HCT116 (cell line): ENCODE data around the gene CCDC61. TPM values are rescaled to one million over a fixed set of nuclear protein-coding genes. Genes with fewer than 3 reads are reported as not detected.

Source experiments
- ATAC-seq: fragments of 200-7000 bp; cut with Tn5 transposase; 2 replicates; pipeline ENCODE4 v1.9.1; 2020; ENCODE audit warnings: mild to moderate bottlenecking, moderate library complexity
- BruUV-seq: library from RNA; stranded (reverse); fragments of 400-500 nt; replicated peaks from 2 replicates; lab custom pipeline; 2021; lab: Mats Ljungman, UMichigan
- CTCF ChIA-PET: fragments of 300-600 bp; sonication (Branson Sonifier 250); formaldehyde crosslinking; loops from one replicate; lab custom pipeline; 2021; ENCODE audit warnings: antibody characterized with exemption; lab: Charles Lee
- POLR2A ChIA-PET: fragments of 300-600, 350-600 bp; sonication (Branson Sonifier 250); formaldehyde crosslinking; loops from one replicate; lab custom pipeline; 2021; ENCODE audit warnings: antibody characterized with exemption; lab: Charles Lee
- RAD21 ChIA-PET, 2 experiments: fragments of 300-600 bp; sonication (Branson Sonifier 250); formaldehyde crosslinking; loops; one replicate each; lab custom pipeline; 2023; ENCODE audit warnings: low total read pairs in 2 of 2; ENCODE audit not compliant: uncharacterized antibody in 2 of 2, unreplicated experiment in 2 of 2, low non-redundant PET in 1 of 2; lab: Charles Lee
- DNase-seq: peaks from one replicate; pipeline ENCODE4 v3.0.0-alpha.2; 2010; ENCODE audit warnings: low read depth, low spot score
- H2AFZ ChIP-seq: fragments of 200-600 bp; shearing (Covaris generic), sonication (generic); 2 replicates; pipeline ENCODE4 v1.6.1; 2017; ENCODE audit warnings: low read depth, mixed run types, mixed read lengths, antibody characterized with exemption, low read length; ENCODE audit not compliant: poor library complexity, severe bottlenecking
- H3K27ac ChIP-seq: 2 replicates; pipeline ENCODE4 v1.5.1; 2012; ENCODE audit warnings: low read depth, low read length
- H3K27me3 ChIP-seq: fragments of 200-600 bp; sonication (generic); 2 replicates; pipeline ENCODE4 v1.6.1; 2016; ENCODE audit warnings: mixed run types, low read length, mixed read lengths; ENCODE audit not compliant: insufficient read depth
- H3K36me3 ChIP-seq, 2 experiments: fragments of 200-500 bp in 1 of 2; fragments of 200-600 bp in 1 of 2; sonication (Bioruptor generic) in 1 of 2; sonication (generic) in 1 of 2; 2 replicates each; pipeline versions ENCODE4 v1.5.1 to v1.6.1; 2014 to 2016; ENCODE audit warnings: low read length in 2 of 2, inconsistent platforms in 1 of 2, mixed read lengths in 1 of 2, mixed run types in 1 of 2; ENCODE audit not compliant: insufficient read depth in 2 of 2, control insufficient read depth in 1 of 2
- H3K4me1 ChIP-seq, 2 experiments: fragments of 200-600 bp in 1 of 2; sonication (generic) in 1 of 2; 2 replicates each; pipeline versions ENCODE4 v1.5.1 to v1.6.1; 2012 to 2017; ENCODE audit warnings: low read length in 2 of 2, inconsistent platforms in 1 of 2, mild to moderate bottlenecking in 1 of 2, mixed read lengths in 1 of 2, mixed run types in 1 of 2, moderate library complexity in 1 of 2; ENCODE audit not compliant: insufficient read depth in 2 of 2, control insufficient read depth in 1 of 2
- H3K4me2 ChIP-seq: fragments of 200-600 bp; sonication (generic); 2 replicates; pipeline ENCODE4 v1.6.1; 2017; ENCODE audit warnings: mixed run types, low read length, mixed read lengths
- H3K4me3 ChIP-seq, 2 experiments: fragments of 200-600 bp in 1 of 2; sonication (generic) in 1 of 2; replicated peaks in 1 of 2; 2 replicates each; pipeline ENCODE4 v1.5.1; 2011 to 2016; ENCODE audit warnings: low read length in 2 of 2, control low read depth in 1 of 2, low read depth in 1 of 2, mild to moderate bottlenecking in 1 of 2, mixed read lengths in 1 of 2, mixed run types in 1 of 2
- H3K79me2 ChIP-seq: fragments of 200-600 bp; sonication (generic); 2 replicates; pipeline ENCODE4 v1.6.1; 2017; ENCODE audit warnings: mild to moderate bottlenecking, mixed run types, low read length, moderate library complexity, mixed read lengths; ENCODE audit not compliant: insufficient read depth
- H3K9ac ChIP-seq: fragments of 200-600 bp; sonication (generic); 2 replicates; pipeline ENCODE4 v1.6.1; 2016; ENCODE audit warnings: low read length, mixed read lengths
- H3K9me2 ChIP-seq: fragments of 200-600 bp; sonication (generic), shearing (Covaris generic); 2 replicates; pipeline ENCODE4 v1.6.1; 2017; ENCODE audit warnings: mixed run types, mild to moderate bottlenecking, moderate library complexity; ENCODE audit not compliant: insufficient read depth
- H3K9me3 ChIP-seq, 2 experiments: fragments of 200-500 bp in 1 of 2; fragments of 200-600 bp in 1 of 2; sonication (Bioruptor generic) in 1 of 2; sonication (generic) in 1 of 2; 2 replicates each; pipeline ENCODE4 v1.6.1; 2014 to 2017; ENCODE audit warnings: low read length in 2 of 2, mixed read lengths in 2 of 2, inconsistent platforms in 1 of 2, low read depth in 1 of 2, mild to moderate bottlenecking in 1 of 2, mixed run types in 1 of 2, moderate library complexity in 1 of 2; ENCODE audit not compliant: control insufficient read depth in 1 of 2, insufficient read depth in 1 of 2
- H4K20me1 ChIP-seq: fragments of 200-600 bp; sonication (generic), shearing (Covaris generic); 2 replicates; pipeline ENCODE4 v1.6.1; 2017; ENCODE audit warnings: mixed run types, mild to moderate bottlenecking, moderate library complexity; ENCODE audit not compliant: insufficient read depth
- EGR1 ChIP-seq: IDR thresholded peaks from 2 replicates; pipeline ENCODE4 v1.6.1; 2012; ENCODE audit warnings: low read depth
- ELF1 ChIP-seq: IDR thresholded peaks from 2 replicates; pipeline ENCODE4 v1.6.1; 2012; ENCODE audit warnings: low read depth, borderline replicate concordance
- EZH2 ChIP-seq: fragments of 200-600 bp; sonication (generic); IDR thresholded peaks from 2 replicates; pipeline ENCODE4 v1.6.1; 2017; ENCODE audit warnings: antibody characterized with exemption, mixed run types
- JUND ChIP-seq: IDR thresholded peaks from 2 replicates; pipeline ENCODE4 v1.6.1; 2012
- POLR2AphosphoS5 ChIP-seq: IDR thresholded peaks from 2 replicates; pipeline ENCODE4 v1.6.1; 2011; ENCODE audit warnings: mild to moderate bottlenecking, low read depth, low read length, moderate library complexity
- RAD21 ChIP-seq: IDR thresholded peaks from 2 replicates; pipeline ENCODE4 v1.6.1; 2012; ENCODE audit warnings: low read depth, mild to moderate bottlenecking
- SRF ChIP-seq: IDR thresholded peaks from 2 replicates; pipeline ENCODE4 v1.6.1; 2012; ENCODE audit warnings: low read depth
- TCF7L2 ChIP-seq: IDR thresholded peaks from 2 replicates; pipeline ENCODE4 v1.7.0; 2011; ENCODE audit warnings: borderline replicate concordance, inconsistent platforms; ENCODE audit not compliant: insufficient read depth, insufficient read length; ENCODE audit errors: extremely low read depth
- YY1 ChIP-seq: IDR thresholded peaks from 2 replicates; pipeline ENCODE4 v1.6.1; 2011; ENCODE audit warnings: low read length, low read depth, moderate library complexity, mild to moderate bottlenecking; ENCODE audit not compliant: insufficient replicate concordance; ENCODE audit errors: extremely low read depth
- ZFX ChIP-seq: fragments of 450-650 bp; IDR thresholded peaks from 2 replicates; pipeline ENCODE4 v1.6.1; 2017
- ZNF274 ChIP-seq: fragments of 200-500 bp; sonication (Bioruptor generic); IDR thresholded peaks from 2 replicates; pipeline ENCODE4 v1.6.1; 2014; ENCODE audit warnings: mild to moderate bottlenecking, low read depth, low read length, inconsistent platforms
- intact Hi-C: fragments of 100-400 bp; cut with micrococcal nuclease; formaldehyde crosslinking; loops from 2 replicates; pipeline ENCODE4 v1.10.0; 2022
- total RNA-seq: library from RNA; stranded (reverse); gene quantifications from one replicate; pipeline ENCODE4 v1.2.1, GENCODE V29; 2021; ENCODE audit not compliant: unreplicated experiment
- TF ChIP-seq, protein P1 (sequence below): IDR thresholded peaks from 2 replicates; pipeline ENCODE4 v1.6.1; 2011; ENCODE audit warnings: mild to moderate bottlenecking, low read length, moderate library complexity; ENCODE audit not compliant: insufficient replicate concordance; ENCODE audit errors: extremely low read depth
- TF ChIP-seq, protein P2 (sequence below): IDR thresholded peaks from 2 replicates; pipeline ENCODE4 v1.6.1; 2012; ENCODE audit warnings: low read depth
- TF ChIP-seq, protein P3 (sequence below): IDR thresholded peaks from 2 replicates; pipeline ENCODE4 v1.6.1; 2012
- TF ChIP-seq, protein P4 (sequence below): IDR thresholded peaks from 2 replicates; pipeline ENCODE4 v1.6.1; 2012
- TF ChIP-seq, protein P5 (sequence below), 3 experiments: fragments of 200-600 bp in 1 of 3; sonication (generic) in 1 of 3; IDR thresholded peaks in 2 of 3; conservative IDR thresholded peaks in 1 of 3; 2 replicates each; pipeline ENCODE4 v1.5.1; 2012 to 2017; ENCODE audit warnings: low read depth in 2 of 3, low read length in 2 of 3, antibody characterized with exemption in 1 of 3, borderline replicate concordance in 1 of 3, control low read depth in 1 of 3, mild to moderate bottlenecking in 1 of 3, mixed read lengths in 1 of 3, mixed run types in 1 of 3, moderate library complexity in 1 of 3; ENCODE audit not compliant: insufficient read depth in 1 of 3

CCDC61 gene
- total RNA-seq, 1 experiment from 2014 or later = 12.2 TPM

DNA sequence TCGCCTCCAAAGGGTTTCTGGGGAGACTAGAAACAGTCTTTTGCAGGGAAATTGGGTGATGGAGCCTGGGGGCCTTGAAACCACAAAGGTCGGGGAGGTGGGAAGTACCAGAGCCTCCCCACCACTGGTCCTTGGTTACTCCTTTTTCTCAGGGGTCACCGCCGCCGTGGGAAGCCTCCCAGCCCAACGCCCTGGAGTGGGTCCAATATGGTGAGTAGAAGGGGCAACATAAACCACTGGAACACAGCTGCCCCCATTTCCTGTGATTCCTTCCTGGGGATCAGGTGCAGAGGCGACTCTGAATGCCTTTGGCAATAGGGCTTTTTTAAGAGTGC, 21.8 kb downstream of the CCDC61 start:
- no peak overlapping the region for H3K4me2 ChIP-seq

More for the DNA sequence above, 21.8 kb downstream of the CCDC61 start:
- TF ChIP-seq, protein P1, sequence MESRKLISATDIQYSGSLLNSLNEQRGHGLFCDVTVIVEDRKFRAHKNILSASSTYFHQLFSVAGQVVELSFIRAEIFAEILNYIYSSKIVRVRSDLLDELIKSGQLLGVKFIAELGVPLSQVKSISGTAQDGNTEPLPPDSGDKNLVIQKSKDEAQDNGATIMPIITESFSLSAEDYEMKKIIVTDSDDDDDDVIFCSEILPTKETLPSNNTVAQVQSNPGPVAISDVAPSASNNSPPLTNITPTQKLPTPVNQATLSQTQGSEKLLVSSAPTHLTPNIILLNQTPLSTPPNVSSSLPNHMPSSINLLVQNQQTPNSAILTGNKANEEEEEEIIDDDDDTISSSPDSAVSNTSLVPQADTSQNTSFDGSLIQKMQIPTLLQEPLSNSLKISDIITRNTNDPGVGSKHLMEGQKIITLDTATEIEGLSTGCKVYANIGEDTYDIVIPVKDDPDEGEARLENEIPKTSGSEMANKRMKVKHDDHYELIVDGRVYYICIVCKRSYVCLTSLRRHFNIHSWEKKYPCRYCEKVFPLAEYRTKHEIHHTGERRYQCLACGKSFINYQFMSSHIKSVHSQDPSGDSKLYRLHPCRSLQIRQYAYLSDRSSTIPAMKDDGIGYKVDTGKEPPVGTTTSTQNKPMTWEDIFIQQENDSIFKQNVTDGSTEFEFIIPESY = no peak
- TF ChIP-seq, protein P2, sequence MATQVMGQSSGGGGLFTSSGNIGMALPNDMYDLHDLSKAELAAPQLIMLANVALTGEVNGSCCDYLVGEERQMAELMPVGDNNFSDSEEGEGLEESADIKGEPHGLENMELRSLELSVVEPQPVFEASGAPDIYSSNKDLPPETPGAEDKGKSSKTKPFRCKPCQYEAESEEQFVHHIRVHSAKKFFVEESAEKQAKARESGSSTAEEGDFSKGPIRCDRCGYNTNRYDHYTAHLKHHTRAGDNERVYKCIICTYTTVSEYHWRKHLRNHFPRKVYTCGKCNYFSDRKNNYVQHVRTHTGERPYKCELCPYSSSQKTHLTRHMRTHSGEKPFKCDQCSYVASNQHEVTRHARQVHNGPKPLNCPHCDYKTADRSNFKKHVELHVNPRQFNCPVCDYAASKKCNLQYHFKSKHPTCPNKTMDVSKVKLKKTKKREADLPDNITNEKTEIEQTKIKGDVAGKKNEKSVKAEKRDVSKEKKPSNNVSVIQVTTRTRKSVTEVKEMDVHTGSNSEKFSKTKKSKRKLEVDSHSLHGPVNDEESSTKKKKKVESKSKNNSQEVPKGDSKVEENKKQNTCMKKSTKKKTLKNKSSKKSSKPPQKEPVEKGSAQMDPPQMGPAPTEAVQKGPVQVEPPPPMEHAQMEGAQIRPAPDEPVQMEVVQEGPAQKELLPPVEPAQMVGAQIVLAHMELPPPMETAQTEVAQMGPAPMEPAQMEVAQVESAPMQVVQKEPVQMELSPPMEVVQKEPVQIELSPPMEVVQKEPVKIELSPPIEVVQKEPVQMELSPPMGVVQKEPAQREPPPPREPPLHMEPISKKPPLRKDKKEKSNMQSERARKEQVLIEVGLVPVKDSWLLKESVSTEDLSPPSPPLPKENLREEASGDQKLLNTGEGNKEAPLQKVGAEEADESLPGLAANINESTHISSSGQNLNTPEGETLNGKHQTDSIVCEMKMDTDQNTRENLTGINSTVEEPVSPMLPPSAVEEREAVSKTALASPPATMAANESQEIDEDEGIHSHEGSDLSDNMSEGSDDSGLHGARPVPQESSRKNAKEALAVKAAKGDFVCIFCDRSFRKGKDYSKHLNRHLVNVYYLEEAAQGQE = no peak
- TF ChIP-seq SRF (no peak), ZNF274 (no peak), ELF1 (no peak), JUND (no peak), RAD21 (no peak), EZH2 (no peak), ZFX (no peak), TCF7L2 (no peak), YY1 (no peak), POLR2AphosphoS5 (no peak), EGR1 (no peak)
- TF ChIP-seq, protein P3, sequence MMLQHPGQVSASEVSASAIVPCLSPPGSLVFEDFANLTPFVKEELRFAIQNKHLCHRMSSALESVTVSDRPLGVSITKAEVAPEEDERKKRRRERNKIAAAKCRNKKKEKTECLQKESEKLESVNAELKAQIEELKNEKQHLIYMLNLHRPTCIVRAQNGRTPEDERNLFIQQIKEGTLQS = no peak
- TF ChIP-seq, protein P4, sequence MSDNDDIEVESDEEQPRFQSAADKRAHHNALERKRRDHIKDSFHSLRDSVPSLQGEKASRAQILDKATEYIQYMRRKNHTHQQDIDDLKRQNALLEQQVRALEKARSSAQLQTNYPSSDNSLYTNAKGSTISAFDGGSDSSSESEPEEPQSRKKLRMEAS = no peak
- TF ChIP-seq, protein P5, sequence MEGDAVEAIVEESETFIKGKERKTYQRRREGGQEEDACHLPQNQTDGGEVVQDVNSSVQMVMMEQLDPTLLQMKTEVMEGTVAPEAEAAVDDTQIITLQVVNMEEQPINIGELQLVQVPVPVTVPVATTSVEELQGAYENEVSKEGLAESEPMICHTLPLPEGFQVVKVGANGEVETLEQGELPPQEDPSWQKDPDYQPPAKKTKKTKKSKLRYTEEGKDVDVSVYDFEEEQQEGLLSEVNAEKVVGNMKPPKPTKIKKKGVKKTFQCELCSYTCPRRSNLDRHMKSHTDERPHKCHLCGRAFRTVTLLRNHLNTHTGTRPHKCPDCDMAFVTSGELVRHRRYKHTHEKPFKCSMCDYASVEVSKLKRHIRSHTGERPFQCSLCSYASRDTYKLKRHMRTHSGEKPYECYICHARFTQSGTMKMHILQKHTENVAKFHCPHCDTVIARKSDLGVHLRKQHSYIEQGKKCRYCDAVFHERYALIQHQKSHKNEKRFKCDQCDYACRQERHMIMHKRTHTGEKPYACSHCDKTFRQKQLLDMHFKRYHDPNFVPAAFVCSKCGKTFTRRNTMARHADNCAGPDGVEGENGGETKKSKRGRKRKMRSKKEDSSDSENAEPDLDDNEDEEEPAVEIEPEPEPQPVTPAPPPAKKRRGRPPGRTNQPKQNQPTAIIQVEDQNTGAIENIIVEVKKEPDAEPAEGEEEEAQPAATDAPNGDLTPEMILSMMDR (IDR thresholded peaks at IDR 0.05 in 2 of 3, conservative IDR thresholded peaks at IDR 0.05 in 1 of 3; ENCODE audit: borderline replicate concordance in 1 of 3, insufficient read depth in 1 of 3, low read depth in 2 of 3, low read length in 2 of 3) = no peak; a peak in 1 of 6 replicates
- H3K79me2 ChIP-seq = no peaks in the 10 kb centered on the region
- no peaks in the 10 kb centered on the region for H4K20me1 ChIP-seq
- H3K27ac ChIP-seq = no peak overlapping the region
- intact Hi-C loops = loop anchor here (5.0 kb wide), 1 partner anchor 105 kb away; the partner anchor contains the start of gene NANOS2
- ChIA-PET POLR2A (no interaction called here), CTCF (interaction anchor here (0.8 to 2.1 kb wide), 13 partner anchors 10 to 248 kb away, joined by 3 to 19 read pairs (median 4); partner anchors contain the start of genes CCDC61, FOXA3, IRF2BP1 and NANOS2), RAD21 (no interaction called here)
- no peak overlapping the region for H2AFZ ChIP-seq
- H3K27me3 ChIP-seq = no peaks in the 10 kb centered on the region
- ATAC-seq = no peak
- no TSS peak for BruUV-seq
- H3K9ac ChIP-seq = no peak overlapping the region
- no peaks in the 10 kb centered on the region for H3K9me3 ChIP-seq
- peaks cover 3 to 14% of the 10 kb centered on the region in 2 experiments; a peak in 3 of 4 replicates for H3K4me1 ChIP-seq
- no peaks in the 10 kb centered on the region for H3K9me2 ChIP-seq
- H3K36me3 ChIP-seq = no peaks in the 10 kb centered on the region
- no peak overlapping the region for H3K4me3 ChIP-seq
- no peak for DNase-seq
